Hypothalamus (tissue), 51 donors: Measurements from ENCODE around the gene AVPR2.
A peak's percentile ranks its signal among the peaks of the same experiment; 100 is the strongest.

ENCODE experiments used
- DNase-seq, 51 donors: peaks; one replicate each; lab custom pipeline; 2025; lab: John Stamatoyannopoulos, UW

The AVPR2 gene

GRCh38 chrX:153929576-153929975 is 25.1 kb downstream of the AVPR2 start:
- DNase-seq = no peak

- DNase-seq = no peak
These were observed 25.8 kb downstream of the AVPR2 start for GRCh38 chrX:153930011-153930910.

DNA sequence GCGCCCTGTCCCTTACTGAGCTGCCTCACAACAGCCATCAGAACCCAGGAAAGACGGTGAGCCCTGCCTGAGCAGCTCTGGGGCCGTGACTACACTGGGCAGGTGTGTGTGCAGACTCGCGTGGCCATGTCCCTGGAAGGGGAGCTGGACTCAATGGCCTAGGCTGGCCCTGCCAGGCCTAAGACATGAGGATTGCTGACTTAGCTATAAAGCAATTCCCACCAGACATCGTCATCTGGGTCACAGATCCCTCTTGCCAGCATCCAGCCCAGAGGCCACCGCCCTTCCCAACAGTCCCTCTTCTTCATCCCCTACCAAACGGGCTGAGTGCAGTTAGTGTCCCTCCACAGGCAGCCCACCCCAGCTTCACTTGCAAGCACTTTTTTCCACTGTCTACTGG is 26.7 kb downstream of the AVPR2 start:
- no peak for DNase-seq

- DNase-seq = no peak
These were observed 27.3 kb downstream of the AVPR2 start for GRCh38 chrX:153931748-153932147.

DNA sequence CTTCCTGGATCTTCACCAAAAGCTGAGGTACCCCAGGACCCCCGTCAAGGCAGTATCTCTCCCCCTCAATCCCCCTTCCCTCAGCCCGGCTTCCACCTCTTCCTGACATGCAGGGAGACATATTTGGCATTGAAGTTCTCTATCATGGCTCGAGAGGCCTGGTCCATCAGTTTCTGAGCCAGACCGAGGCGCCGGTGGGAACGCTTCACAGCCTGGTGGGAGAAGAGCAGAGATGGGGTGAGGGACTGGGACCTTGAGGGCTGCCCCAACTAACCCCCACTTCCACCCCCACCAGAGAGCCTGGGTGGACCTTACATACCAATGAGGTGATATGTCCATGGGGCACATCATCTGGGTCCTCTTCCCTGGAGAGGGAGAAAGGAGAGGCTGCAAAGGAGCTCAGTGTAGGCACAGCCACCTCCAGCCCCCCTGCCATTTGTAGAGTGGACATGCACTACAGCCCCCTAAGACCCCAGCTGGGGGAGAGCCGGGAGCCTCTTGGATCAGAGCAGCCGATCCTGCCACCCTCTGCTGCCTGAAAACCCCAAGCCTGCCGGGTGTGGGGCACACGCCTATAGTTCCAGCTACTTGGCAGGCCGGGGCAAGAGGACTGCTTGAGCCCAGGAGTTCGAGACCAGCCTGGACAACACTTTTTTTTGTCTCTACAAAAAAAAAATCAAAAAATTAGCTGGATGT is 27.9 kb downstream of the AVPR2 start:
- DNase-seq = no peak

DNA sequence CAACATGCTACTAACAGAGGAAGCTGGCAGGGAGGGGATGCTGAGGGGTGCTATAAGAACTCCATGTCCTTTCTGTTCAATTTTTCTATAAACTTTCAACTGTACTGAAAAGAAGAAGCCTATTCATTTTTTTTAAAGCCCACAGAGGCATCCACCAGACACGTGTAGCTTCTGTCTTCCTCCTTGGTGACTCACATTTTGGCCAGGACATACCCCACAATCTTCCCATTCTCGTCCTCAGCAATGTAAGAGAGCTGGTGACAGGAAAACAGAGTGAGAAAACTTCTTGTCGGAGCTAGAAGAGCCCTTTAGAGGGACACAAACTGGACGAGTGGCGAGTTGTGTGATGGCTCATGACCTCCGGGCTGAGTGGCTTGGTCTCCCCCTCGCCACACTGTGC is 29.3 kb downstream of the AVPR2 start:
- DNase-seq = no peak

- no peak for DNase-seq
These were observed 29.8 kb downstream of the AVPR2 start for GRCh38 chrX:153934148-153934761.

- DNase-seq = peak in 42 of 51 donors; percentile 5 to 79 (median 46)
These were observed 30.4 kb downstream of the AVPR2 start, which contains the start of gene NAA10 for GRCh38 chrX:153934762-153935325. Gene NAA10 (minus strand): TSS chrX:153935037. CDS start chrX:153934904, 133 bp downstream.

DNA sequence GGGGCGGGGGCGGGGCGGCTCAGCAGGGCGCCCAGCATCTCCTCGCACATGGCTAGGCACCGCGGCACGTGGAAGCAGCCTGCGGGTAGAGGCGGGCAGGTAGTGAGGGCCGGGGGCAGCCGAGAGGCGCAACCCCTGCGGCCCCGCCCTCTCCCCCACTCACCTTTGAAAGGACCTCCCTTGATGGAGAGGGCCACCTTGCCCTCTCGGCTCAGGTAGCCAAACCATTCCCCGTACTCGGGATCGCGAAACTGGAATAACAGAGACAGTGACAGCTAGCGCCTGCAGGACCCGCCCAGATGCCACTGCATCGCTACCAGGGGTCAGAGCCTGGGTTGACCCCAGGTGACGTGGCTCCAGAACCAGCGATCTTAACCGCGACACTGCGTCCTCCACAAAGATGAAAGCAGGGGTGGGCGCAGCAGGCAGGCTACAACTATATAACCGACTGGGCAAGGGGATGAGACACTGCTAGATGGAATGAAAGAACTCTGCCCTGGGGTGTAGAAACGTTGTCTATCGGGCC is 30.9 kb downstream of the AVPR2 start:
- no peak for DNase-seq

DNA sequence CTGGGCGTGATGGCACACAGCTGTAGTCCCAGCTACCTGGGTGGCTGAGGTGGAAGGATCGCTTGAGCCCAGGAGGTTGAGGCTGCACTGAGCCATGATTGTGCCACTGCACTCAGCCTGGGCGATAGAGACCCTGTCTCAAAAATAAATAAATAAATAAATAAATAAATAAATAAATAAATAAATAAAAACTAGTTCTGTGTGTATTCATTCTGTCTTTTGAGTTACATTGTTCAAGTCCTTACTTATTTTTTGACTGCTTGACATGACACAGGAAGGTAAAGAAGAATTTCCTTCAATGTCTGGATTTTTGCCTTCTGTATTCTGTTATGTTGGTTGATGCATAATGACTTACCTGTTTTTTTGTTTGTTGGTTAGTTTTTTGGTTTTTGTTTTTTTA is 32.6 kb downstream of the AVPR2 start:
- DNase-seq = no peak

DNA sequence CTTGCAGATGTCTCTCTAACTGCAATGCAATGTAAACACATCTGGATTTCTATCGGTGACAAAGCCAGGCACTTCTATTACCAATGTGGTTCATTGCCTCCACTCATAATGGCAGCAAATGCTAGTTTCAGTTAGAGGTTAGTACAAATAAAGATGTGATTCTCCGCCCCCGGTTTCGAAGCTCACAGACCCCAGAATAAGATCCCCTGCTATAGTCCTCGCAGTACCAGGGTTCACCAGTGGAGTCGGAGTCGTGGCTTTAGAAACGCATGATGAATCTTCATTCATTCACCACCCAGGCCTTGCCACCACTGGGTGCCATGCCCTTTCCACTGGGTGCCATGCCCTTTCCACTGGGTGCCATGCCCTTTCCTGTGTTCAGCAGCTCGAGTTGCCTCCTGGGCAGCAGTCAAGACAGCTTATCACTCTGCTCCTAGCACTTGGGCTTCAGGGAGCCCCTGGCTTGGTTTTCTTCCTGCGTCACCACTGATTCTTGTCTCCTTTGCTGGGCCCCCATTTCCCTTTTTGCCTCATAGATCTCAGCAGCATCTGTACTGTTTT is 33.8 kb downstream of the AVPR2 start:
- DNase-seq = no peak

GRCh38 chrX:153939573-153939972 is 35.1 kb downstream of the AVPR2 start:
- DNase-seq = no peak

DNA sequence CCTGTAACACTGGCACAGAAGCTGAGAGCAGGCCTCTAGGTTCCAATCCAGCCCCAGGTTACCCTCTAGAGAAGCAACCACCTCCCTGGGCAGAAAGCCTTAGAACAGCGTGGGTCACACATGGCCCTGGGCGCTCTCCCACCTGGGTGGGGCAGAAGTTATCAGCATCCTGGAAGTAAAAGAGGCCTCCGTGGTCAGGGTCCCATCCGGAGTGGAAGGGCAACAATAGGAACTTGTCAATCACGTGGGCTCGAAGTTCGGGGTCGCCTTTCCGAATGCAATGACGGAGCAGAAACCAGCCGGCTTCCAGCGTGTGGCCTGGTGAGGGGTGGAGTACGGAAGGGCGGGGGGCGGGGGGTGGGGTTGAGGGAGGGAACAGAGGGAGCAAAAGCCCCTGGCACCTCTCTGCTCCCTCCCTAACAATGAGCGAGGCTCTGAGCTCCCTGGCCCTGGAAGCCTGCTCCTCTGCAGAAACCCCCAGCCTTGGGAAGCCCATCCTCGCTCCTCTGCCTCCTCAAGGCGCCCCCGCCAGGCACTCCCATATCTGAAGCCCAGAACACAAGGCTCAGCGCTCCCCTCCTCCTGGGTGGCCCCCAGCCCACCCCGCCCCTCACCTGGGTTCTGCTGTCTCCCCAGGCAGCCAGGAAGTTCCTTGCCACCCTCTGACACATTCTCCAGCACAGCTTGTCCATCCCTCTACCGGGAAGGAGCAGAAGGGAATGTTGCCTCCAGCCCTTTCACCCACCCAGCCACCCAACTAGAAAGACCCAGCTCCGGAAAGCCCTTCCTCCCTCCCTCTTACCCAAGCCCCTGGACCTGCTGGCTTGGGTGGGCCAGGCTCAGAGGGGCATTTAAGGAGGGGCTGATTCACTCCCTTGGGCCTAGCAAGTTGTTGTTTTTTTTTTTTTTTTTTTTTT is 37.1 kb downstream of the AVPR2 start:
- no peak for DNase-seq

DNA sequence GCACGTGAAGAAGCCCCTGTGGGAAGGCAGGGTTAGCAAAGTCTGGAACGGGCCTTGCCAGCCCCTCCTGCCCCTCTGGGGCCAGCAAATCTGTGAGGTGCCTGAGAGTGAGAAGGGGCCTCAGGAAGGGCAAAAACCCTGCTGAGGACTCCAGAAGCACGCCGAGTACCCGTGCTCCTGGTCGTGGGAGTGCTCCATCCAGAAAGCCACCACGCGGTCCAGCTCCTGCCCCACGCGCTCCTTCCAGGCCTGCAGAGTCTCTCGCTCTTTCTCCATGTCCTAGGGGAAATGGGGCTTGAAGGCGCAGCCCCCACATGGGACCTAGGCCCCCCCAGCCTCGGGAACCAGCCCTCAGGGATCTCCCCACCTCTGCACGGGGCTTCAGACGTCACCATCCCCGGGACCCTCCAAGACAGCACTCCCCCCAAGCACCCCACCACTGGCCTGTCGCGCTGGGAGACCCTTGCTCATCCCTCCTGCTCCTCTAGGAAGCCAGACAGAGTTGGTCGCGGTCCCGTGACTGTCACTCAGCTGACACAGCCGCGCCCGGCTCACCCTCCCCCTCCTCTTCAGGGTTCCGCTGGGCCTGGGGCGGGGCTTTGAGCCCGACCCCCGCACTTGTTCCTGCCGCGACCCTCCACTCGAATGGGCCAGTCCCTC is 39.8 kb downstream of the AVPR2 start, which contains the start of gene RENBP:
TSS of gene RENBP (minus strand) at position 504 of the 660 bp plus-strand sequence. CDS start at position 471, 33 bp downstream.
- peak in 30 of 51 donors; percentile 4 to 73 (median 32) for DNase-seq

DNA sequence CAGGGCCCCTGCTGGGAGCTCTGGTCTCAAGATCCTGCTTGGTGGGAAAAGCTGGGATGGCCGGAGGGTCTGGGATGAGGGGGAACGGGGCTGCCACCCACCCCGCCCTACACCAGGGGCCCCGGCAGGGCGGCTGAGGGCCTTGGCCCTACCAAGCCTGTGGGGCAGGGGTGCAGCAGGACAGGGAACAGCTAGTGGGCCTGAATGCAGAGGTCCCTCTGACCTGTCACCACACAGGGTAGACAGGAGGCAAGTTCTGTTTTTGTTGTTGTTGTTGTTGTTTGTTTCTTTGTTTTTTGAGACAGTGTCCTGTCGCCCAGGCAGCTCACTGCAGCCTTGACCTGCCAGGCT is 40.3 kb downstream of the AVPR2 start:
- no peak for DNase-seq

GRCh38 chrX:153945956-153946943 is 41.8 kb downstream of the AVPR2 start:
- DNase-seq = no peak

DNA sequence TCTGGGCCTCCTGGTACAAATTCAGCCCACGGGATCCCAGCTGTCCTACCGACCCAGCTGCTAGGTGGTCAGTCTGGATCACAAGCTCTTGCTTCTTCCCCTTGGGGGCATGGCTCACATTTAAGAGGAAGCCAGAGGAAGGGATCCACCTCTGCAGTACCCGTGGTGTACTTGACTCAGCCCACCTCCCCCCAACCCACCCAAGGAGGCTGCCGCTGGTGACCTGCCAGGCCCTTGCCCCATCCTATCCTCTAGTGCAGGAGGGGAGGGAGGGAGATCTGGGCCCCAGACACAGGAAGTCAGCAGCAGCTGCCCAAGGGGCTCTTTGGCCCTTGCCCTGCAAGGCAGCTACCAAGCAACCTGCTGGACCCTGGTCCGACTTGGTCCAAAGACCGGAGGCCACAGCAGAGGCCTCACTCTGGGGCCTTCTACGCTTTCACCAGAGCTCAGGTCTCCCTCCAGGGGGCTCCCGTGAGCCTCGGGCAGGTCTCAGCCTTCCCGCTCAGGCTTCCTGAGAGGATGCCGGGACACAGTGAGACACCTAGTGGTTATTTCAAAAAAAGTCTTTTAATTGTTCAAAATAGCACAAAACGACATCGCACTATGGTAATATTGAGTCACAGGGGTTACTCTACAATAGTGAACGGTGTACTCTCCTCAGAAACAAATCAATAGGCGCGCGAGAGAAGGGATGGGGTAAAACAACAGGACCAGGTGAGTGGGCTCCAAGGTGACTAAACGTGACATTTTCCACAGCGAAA is 42.7 kb downstream of the AVPR2 start:
- DNase-seq = peak in 32 of 51 donors; percentile 4 to 67 (median 30)
